MM.1S (cell line): ENCODE results near the gene WIPF3.

Experiments
- CTCF ChIP-seq: fragments of 300-600 bp; sonication (generic); IDR thresholded peaks from 2 replicates; pipeline ENCODE4 v1.5.1; 2016; ENCODE audit warnings: antibody characterized with exemption, low read length, mixed read lengths
- EZH2 ChIP-seq: fragments of 300-600 bp; sonication (generic); optimal IDR thresholded peaks from 2 replicates; pipeline ENCODE3; 2017; ENCODE audit warnings: low read depth, mild to moderate bottlenecking, antibody characterized with exemption, low read length, mixed read lengths

- TF ChIP-seq CTCF: no peak
- no peak for TF ChIP-seq EZH2
These were observed 77.4 kb downstream of the WIPF3 start for GRCh38 chr7:29883462-29884398.
